GM18517 (cell line): ENCODE results near the gene CORO2A.

ENCODE experiments used
- ATAC-seq: cut with Tn5 transposase; IDR thresholded peaks from one replicate; pipeline ENCODE4 v1.9.1; 2021; ENCODE audit warnings: mild to moderate bottlenecking, moderate library complexity; ENCODE audit not compliant: unreplicated experiment

Gene CORO2A

GRCh38 chr9:98193336-98193944 is 1.0 kb upstream of the CORO2A start:
- no peak for ATAC-seq

GRCh38 chr9:98191671-98192502 is 550 bp downstream of the CORO2A start:
- ATAC-seq = no peak

GRCh38 chr9:98191181-98191608 is 1.2 kb downstream of the CORO2A start:
- no peak for ATAC-seq

DNA sequence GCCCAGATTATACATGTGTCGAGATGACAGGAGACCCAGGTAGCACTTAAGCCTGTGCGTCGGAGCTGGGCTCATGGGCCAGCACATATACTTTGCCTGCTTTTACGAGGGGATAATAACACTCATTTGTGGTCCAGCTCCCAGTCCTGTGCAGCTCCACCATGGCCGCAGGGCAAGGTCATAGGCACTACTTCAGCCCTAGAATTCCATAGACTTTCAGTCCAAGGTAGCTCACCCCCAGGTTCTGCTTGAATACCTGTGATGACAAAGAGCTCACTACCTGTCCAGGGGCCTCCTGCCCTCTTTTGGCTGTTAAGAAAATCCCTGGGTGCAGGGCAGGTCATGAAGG is 1.7 kb downstream of the CORO2A start:
- ATAC-seq = no peak

DNA sequence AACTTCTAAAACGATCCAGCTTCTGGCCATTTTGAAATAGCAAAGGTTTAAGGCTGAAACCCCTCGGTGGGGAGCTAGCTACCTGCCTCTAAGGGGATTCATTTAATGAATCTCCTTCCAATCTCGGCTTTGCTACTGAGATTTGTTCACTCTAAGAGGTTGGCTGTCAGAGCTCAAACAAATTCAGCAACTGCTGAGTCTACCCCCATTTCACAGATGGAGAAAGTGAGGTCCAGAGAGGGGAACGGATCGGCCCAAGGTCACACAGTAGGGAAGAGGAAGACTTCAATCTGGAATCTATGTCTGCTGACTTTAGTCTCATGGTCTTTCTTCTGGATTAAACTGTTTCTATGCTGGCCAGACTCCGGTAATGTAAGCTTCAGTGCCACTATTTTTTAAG is 3.0 kb downstream of the CORO2A start:
- no peak for ATAC-seq

DNA sequence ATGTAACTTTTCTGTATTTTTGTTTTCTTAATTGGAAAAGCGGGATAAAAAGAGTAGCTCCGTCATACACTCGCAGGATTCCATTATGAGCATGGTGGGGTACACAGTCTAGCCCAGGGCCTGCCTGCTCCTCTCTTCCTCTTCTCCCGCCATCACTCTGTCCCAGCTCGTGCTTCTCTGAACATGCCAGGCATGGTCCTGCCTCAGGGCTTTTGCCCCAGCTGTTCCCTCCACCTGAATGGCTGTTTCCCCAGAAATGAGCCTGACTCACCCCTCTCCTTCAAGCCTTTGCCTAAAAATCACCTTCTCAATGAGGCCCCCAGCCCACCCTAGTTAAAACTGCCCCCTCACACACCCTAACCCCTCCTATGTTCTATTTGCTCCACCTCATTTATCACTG is 4.5 kb downstream of the CORO2A start:
- no peak for ATAC-seq

GRCh38 chr9:98186236-98186635 is 6.2 kb downstream of the CORO2A start:
- ATAC-seq = no peak

DNA sequence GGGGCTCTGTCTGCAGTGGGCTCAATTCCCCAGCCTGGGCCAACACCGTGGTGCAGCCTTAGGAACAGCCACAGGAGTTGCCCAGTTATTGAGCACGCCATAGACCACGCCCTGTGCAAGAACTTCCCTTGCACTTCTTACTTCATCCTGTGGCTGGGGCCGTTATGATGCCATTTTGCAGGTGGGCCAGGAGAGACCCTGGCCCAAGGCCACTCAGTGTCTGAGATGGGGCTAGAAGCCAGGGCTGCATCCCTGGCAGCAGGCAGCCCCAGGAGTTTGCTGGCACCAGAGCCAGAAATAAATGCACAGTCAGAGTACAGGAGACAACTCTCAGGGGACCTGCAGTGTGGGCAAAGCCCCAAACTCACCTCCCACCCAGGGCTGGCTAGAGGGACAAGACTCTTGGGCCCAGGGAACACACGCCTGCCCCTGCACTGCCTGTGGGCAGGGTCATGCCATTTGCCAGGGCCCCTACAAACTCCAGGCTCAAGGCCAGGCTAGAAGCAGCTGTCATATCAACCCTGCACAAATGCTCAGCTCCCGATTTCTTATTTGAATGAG is 6.7 kb downstream of the CORO2A start:
- ATAC-seq = no peak

DNA sequence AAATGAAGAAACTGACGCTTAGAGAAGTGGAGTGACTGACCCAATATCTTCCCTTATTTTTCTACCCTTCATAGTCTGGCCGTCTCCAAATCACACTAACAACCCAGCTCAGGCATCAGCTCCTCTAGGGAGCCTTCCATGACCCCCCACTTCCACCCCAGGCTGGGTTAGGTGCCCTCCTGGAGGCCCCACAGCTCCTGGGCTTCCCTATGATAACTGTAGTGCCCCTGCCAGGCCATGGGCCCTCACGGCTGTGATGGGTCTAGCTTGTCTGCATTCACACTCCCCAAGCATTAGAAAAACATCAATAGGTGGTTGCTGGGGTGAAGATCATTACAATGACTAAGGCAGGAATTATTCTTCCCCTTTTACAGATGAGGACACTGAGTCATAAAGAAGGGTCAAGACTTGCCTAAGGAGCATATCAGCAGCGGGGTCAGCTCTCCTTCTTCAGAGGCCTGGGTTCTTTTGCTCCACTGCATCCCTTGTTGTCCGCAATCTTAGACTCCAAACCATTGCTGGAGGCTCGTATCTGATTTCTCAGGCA is 7.3 kb downstream of the CORO2A start:
- no peak for ATAC-seq

DNA sequence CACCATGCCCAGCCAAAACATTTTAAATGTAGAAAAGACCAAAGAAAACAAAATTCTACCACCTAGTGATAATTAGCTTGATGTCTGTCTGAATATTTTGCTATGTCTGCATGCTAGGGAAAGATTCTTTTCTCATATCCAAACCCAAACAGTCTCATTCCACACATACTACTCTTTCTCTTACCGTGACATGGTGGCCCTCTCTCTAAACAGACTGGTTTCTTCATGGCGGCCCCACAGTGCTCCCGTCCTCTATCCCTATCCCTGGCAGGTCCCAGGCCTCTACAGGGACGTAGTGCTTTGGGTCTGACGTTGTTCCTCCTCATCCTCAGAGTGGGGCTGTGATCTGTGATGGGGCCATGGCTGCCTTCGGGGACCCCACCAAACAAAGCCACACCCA is 8.1 kb downstream of the CORO2A start:
- ATAC-seq = no peak

- no peak for ATAC-seq
These were observed 9.4 kb downstream of the CORO2A start for GRCh38 chr9:98182889-98183599.

DNA sequence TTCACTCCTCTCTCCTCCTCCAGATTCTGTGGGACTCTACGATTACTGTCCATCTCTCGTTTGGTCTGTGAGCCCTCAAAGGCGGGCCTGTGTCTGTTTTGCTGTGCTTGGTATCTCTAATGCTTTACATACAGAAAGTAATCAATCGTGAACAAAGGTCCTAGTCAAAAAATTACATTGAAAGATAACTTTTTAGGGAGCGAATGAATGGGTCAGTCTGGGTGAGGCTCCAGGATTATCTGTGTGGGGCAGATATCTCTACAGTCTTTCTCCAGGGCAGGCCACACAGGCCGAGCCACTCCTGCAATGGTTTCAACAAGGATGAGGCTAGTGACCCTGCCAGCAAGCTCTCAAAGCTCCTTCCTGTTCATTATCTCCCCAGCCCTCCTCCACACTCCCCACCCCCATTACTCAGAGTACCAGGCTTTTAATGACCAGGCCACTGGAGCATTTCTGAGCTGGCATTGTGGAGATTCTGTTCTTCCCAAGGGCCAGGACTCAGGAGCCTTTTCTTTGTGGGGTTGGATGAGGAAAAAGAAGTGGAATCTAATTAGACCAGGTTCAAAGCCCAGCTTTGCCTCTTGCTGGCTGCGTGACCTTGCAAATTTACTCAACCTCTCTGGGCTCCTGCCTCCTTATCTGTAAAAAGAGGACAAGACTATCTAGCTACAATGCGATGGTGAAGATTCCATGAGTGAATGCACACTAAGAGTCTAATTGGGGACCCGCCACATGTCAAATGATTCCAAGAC is 10.2 kb downstream of the CORO2A start:
- no peak for ATAC-seq

DNA sequence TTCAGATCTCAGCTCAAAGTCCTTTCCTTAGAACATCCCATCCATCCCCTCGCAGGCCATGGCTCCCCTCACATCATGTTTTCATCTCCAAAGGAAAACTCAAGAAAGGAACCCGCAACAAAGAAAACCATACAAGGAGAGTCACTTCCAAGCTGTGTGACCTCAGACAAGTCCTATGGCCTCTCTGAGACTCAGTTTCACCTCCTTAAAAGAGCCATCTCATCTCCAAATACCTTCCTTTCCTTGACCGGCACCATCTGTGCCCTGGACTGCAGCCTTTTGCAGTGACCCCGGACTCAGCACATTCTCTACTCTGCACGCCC is 10.7 kb downstream of the CORO2A start:
- ATAC-seq = no peak

DNA sequence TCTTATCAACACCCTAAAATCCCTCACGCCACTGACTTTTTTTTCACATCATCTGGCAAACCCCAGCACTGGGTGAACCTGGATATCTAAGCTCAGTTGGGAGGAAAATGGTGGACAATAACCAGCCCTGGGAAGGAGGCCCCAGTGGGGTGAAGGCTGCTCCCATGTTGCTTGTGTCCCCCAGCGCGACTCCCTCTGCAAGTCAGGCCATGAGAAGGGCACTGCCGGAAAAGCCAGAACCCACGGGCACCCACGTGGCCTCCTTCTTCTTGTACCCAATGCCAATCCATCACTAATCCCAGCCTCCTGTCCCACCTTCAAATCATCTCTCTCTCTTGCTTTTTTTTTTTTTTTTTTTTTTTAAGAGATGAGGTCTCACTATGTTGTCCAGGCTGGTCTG is 11.4 kb downstream of the CORO2A start:
- no peak for ATAC-seq

DNA sequence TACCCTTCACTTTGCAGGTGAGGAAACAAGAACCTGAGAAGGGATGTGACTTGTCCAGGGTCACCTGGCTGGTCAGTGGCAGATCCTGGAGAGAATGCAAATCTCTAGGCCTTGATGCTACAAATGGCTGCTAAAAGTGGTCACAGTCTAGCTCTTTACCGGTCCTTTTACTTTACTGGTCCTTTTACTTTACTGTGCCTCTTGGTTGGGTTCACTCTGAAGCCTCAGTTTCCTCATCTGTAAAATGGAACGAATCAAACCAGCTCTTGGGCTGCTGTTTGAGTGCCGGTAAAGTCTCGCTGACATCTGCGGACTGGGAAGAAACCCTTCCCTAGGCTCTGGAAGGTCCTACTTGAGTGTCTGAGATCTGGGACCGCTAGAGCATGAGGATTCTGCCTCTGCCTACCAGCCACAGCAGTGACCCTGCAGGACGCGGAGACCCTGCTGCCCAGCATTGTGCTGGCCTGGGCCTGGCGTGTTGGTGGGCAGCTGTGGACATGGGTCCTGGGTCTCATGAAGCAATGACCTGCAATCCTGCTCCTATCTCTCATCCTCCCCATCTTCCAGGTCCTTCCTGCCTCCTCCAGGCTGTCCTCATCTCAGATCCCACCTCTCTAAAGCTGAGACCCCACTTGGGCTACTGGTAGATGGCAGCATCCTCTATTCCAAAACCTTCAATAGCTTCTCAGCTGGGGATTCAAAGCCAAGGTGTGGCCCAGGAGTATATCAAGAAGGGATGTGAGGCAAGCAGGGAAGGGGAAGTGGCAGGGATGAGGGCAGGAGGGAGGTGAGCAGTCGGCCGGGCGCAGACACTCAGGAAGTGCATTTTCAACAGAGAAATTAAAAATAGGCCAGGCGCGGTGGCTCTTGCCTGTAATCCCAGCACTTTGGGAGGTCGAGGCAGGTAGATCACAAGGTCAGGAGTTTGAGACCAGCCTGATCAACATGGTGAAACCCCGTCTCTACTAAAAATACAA is 13.3 kb downstream of the CORO2A start:
- no peak for ATAC-seq

DNA sequence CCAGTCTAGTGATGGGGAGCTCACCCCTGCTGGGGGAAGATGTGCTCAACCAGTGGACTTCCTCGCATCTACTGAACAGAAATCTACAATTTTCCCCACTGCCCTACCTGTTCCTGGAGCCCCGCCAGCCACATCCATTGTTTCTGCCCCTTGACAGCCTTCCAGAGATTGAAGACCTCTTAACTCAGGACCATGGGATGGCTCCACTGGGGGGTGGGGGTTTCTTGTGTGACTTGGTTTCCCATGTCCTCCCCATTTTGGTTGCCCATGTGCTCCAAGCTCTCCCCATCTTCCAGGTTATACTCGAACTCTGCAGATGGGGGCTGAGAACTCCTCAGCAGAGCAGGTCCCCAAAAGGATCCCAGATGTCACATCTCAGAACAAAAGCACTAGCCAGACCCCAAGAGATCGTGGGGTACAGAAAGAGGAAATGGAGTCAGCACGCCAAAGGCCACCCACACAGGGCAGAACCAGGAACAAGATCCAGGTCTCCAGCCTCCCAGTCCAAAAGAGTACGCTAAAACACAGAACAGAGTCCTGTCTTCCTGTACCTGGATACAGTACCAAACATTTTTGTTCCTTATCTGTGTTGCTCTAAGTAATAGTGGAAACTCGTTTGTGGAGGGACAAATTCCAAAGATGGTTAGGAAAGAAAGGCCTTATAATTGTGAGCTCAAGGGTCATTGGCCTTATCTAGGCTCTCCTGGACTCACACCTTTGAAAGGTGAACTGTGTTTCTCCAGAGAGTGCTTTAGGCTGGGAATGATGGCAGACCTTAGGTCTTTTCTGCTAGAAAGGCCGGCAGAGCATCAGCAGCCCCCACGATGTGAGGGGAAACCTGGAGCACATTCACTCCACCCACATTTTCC is 15.8 kb downstream of the CORO2A start:
- no peak for ATAC-seq

GRCh38 chr9:98175762-98176161 is 16.7 kb downstream of the CORO2A start:
- no peak for ATAC-seq

- no peak for ATAC-seq
These were observed 17.3 kb downstream of the CORO2A start for GRCh38 chr9:98175028-98175569.
